ENCODE results near the gene ABCC3. TPM values are rescaled to one million over a fixed set of nuclear protein-coding genes. Genes with fewer than 3 reads are reported as not detected.

Gene ABCC3
- total and polyA plus RNA-seq, 9 of the 15 experiments (the other 6 are each of a cell fraction or from before 2014, with no cell fraction given), result 0.03 to 1.6 (median 0.42) TPM; not detected in 5

GRCh38 chr17:50649042-50649908 is 14.6 kb downstream of the ABCC3 start (continued):
- TF ChIP-seq NEUROD1 (IDR thresholded peaks at IDR 0.05; ENCODE audit: borderline replicate concordance, low read depth, low read length, partially characterized antibody) (no peak), GTF2B (IDR thresholded peaks at IDR 0.05; ENCODE audit: extremely low read depth, insufficient read length) (no peak), ZNF79 (CRISPR knock-in tag; IDR thresholded peaks at IDR 0.05; ENCODE audit: low read depth) (no peak), PCBP2 (IDR thresholded peaks at IDR 0.05; ENCODE audit: low read depth, low read length, poor library complexity, severe bottlenecking) (no peak), ZNF253 (CRISPR knock-in tag; conservative IDR thresholded peaks at IDR 0.05) (no peak), BACH1 (tag; IDR thresholded peaks at IDR 0.05) (no peak), RBM25 (IDR thresholded peaks at IDR 0.05; ENCODE audit: low read depth, low read length, severe bottlenecking) (peak; percentile 22), PHB2 (IDR thresholded peaks at IDR 0.05; ENCODE audit: low read depth) (no peak), NFYB (IDR thresholded peaks at IDR 0.05; ENCODE audit: extremely low read depth, insufficient read length) (peak; percentile 19), ZBTB7A (IDR thresholded peaks at IDR 0.05; ENCODE audit: borderline replicate concordance, control insufficient read depth, low read depth, low read length) (no peak), GABPB2 (CRISPR knock-in tag; conservative IDR thresholded peaks at IDR 0.05) (no peak), DPF2 (IDR thresholded peaks at IDR 0.05) (0 out of 2 replicates have a peak, but pooled peaks have one; percentile 18), FOS (IDR thresholded peaks at IDR 0.05; ENCODE audit: extremely low read depth, insufficient read length) (peak; percentile 23), LARP7 (IDR thresholded peaks at IDR 0.05) (0 out of 2 replicates have a peak, but pooled peaks have one; percentile 50), FUS (optimal IDR thresholded peaks at IDR 0.05; ENCODE audit: low read depth, low read length) (no peak), ZFPM2 (CRISPR knock-in tag; IDR thresholded peaks at IDR 0.05) (no peak), SRF (CRISPR knock-in tag; IDR thresholded peaks at IDR 0.05) (peak; percentile 92 to 99), ATF1 (CRISPR knock-in tag; IDR thresholded peaks at IDR 0.05) (no peak), ATF1 (tag; IDR thresholded peaks at IDR 0.05) (0 out of 2 replicates have a peak, but pooled peaks have one; percentile 53), ZFP36 (IDR thresholded peaks at IDR 0.05; ENCODE audit: low read depth, low read length, partially characterized antibody) (peak; percentile 91), CLOCK (CRISPR knock-in tag; IDR thresholded peaks at IDR 0.05; ENCODE audit: borderline replicate concordance) (no peak), RBM14 (IDR thresholded peaks at IDR 0.05; ENCODE audit: borderline replicate concordance, insufficient read depth, low read depth, low read length) (no peak), DMBX1 (CRISPR knock-in tag; IDR thresholded peaks at IDR 0.05; ENCODE audit: borderline replicate concordance) (no peak), LEF1 (IDR thresholded peaks at IDR 0.05) (no peak), ZNF512 (tag; IDR thresholded peaks at IDR 0.05) (peak; percentile 93)
